GM12878 (cell line): ENCODE data around the gene DOCK9. TPM values are rescaled to one million over a fixed set of nuclear protein-coding genes. Genes with fewer than 3 reads are reported as not detected.

Experiments
- ATAC-seq: fragments of 200-7000 bp; cut with Tn5 transposase; 3 replicates; pipeline ENCODE4 v1.9.1; 2020; ENCODE audit warnings: mild to moderate bottlenecking, moderate library complexity
- BruUV-seq: library from RNA; stranded (reverse); fragments of 400-500 nt; replicated peaks from 2 replicates; lab custom pipeline; 2021; lab: Mats Ljungman, UMichigan
- CTCF ChIA-PET: fragments of 300-600 bp; sonication (Branson Sonifier 250); formaldehyde crosslinking; extraction: SDS; loops from one replicate; lab custom pipeline; 2021; ENCODE audit warnings: inconsistent platforms; lab: Yijun Ruan, JAX
- POLR2A ChIA-PET: fragments of 350-600 bp; formaldehyde crosslinking; extraction: SDS; loops from one replicate; lab custom pipeline; 2021; ENCODE audit warnings: inconsistent platforms; lab: Charles Lee
- RAD21 ChIA-PET: fragments of 300-600 bp; sonication (Branson Sonifier 250); formaldehyde crosslinking; loops from one replicate; lab custom pipeline; 2023; ENCODE audit warnings: antibody characterized with exemption; ENCODE audit not compliant: unreplicated experiment; lab: Charles Lee
- SMC1A ChIA-PET: fragments of 300-600 bp; sonication (Branson Sonifier 250); formaldehyde crosslinking; loops from one replicate; lab custom pipeline; 2023; ENCODE audit not compliant: unreplicated experiment, uncharacterized antibody; lab: Charles Lee
- DNase-seq: peaks from one replicate; pipeline ENCODE4 v3.0.0-alpha.2; 2011; ENCODE audit warnings: low read depth, low spot score
- FAIRE-seq: peaks from 3 replicates; lab custom pipeline; 2011; peaks lifted over from hg19 to GRCh38; lab: Jason Lieb, UNC
- H2AFZ ChIP-seq: 2 replicates; pipeline ENCODE4 v1.6.0; 2011; ENCODE audit warnings: low read depth, low read length, control low read depth; ENCODE audit not compliant: control insufficient read depth
- H3K27ac ChIP-seq: 2 replicates; pipeline ENCODE4 v1.5.1; 2011; ENCODE audit warnings: control low read depth; ENCODE audit not compliant: control insufficient read depth, insufficient read depth
- H3K27me3 ChIP-seq, 2 experiments: replicated peaks in 1 of 2; 2 replicates each; pipeline versions ENCODE4 v1.6.0 to v1.6.1; 2011; ENCODE audit warnings: low read length in 1 of 2; ENCODE audit not compliant: control insufficient read depth in 2 of 2, insufficient read depth in 2 of 2
- H3K36me3 ChIP-seq, 2 experiments: 2 replicates each; pipeline ENCODE4 v1.5.1; 2011; ENCODE audit warnings: low read length in 1 of 2; ENCODE audit not compliant: control insufficient read depth in 2 of 2, insufficient read depth in 2 of 2
- H3K4me1 ChIP-seq: 2 replicates; pipeline ENCODE4 v1.6.1; 2011; ENCODE audit warnings: mild to moderate bottlenecking, low read length, moderate library complexity, mixed read lengths; ENCODE audit not compliant: control insufficient read depth, insufficient read depth
- H3K4me2 ChIP-seq: 2 replicates; pipeline ENCODE4 v1.6.0; 2011; ENCODE audit warnings: control low read depth; ENCODE audit not compliant: control insufficient read depth, insufficient read depth
- H3K4me3 ChIP-seq: fragments of 200-600 bp; sonication (generic); 2 replicates; pipeline ENCODE4 v1.5.1; 2016
- H3K79me2 ChIP-seq: 2 replicates; pipeline ENCODE4 v1.6.0; 2011; ENCODE audit warnings: low read length; ENCODE audit not compliant: control insufficient read depth, insufficient read depth
- H3K9ac ChIP-seq: 2 replicates; pipeline ENCODE4 v1.8.0; 2011; ENCODE audit warnings: low read length, control low read depth, mixed read lengths; ENCODE audit not compliant: control insufficient read depth, insufficient read depth
- H3K9me3 ChIP-seq: replicated peaks from 3 replicates; pipeline ENCODE4 v1.5.1; 2011; ENCODE audit warnings: mild to moderate bottlenecking, low read length; ENCODE audit not compliant: control insufficient read depth, insufficient read depth
- H4K20me1 ChIP-seq: 2 replicates; pipeline ENCODE4 v1.6.0; 2011; ENCODE audit not compliant: control insufficient read depth, insufficient read depth
- ATF7 ChIP-seq: fragments of 450-650 bp; IDR thresholded peaks from 2 replicates; pipeline ENCODE4 v1.6.1; 2016; ENCODE audit warnings: low read depth, mild to moderate bottlenecking
- DPF2 ChIP-seq: fragments of 450-650 bp; IDR thresholded peaks from 2 replicates; pipeline ENCODE4 v1.6.1; 2017; ENCODE audit warnings: mild to moderate bottlenecking
- FOXK2 ChIP-seq: fragments of 450-650 bp; IDR thresholded peaks from 2 replicates; pipeline ENCODE4 v1.6.1; 2017; ENCODE audit warnings: mild to moderate bottlenecking, moderate library complexity
- IKZF1 ChIP-seq: fragments of 450-650 bp; conservative IDR thresholded peaks from 2 replicates; pipeline ENCODE4 v1.6.1; 2017; ENCODE audit warnings: antibody characterized with exemption, mild to moderate bottlenecking
- NR2F1 ChIP-seq: fragments of 450-650 bp; conservative IDR thresholded peaks from 2 replicates; pipeline ENCODE4 v1.6.1; 2017; ENCODE audit warnings: mild to moderate bottlenecking
- RAD51 ChIP-seq: fragments of 450-650 bp; IDR thresholded peaks from 2 replicates; pipeline ENCODE4 v1.6.1; 2016; ENCODE audit warnings: moderate library complexity, mild to moderate bottlenecking, inconsistent platforms
- SREBF1 ChIP-seq: IDR thresholded peaks from 2 replicates; pipeline ENCODE4 v1.6.1; 2012; ENCODE audit warnings: mild to moderate bottlenecking, low read length
- WGBS: methylation state at CpG from one replicate; pipeline ENCODE4 v1.1.6; 2016; ENCODE audit warnings: low lambda C conversion rate; ENCODE audit not compliant: insufficient replicate concordance, insufficient coverage; ENCODE audit errors: missing lambda C conversion rate; 5-methylcytosine and 5-hydroxymethylcytosine counted together
- in situ Hi-C: fragments of 300-500 bp; cut with MboI; formaldehyde crosslinking; loops from 9 replicates; pipeline ENCODE4 v1.14.3; 2018; ENCODE audit warnings: mixed read lengths
- intact Hi-C: fragments of 100-400 bp; cut with micrococcal nuclease; formaldehyde crosslinking; loops from one replicate; pipeline ENCODE4 v1.14.2; 2022; ENCODE audit not compliant: unreplicated experiment
- polyA plus RNA-seq, 11 experiments: library from polyadenylated mRNA; depleted of rRNA in 4 of 11; unstranded in 6 of 11; stranded (reverse) in 5 of 11; fragments of >200 nt; fragmentation: Nextera tagmentation in 4 of 11; fragmentation: Illumina TruSeq in 1 of 11; extraction: Ambion mirVana in 4 of 11; extraction: Trizol in 1 of 11; gene quantifications; 1 replicate in 1 of 11; 2 replicates in 10 of 11; pipeline versions ENCODE4 v1.2.1 to v1.2.3, GENCODE V29; 2011 to 2016; ENCODE audit warnings: inconsistent platforms in 2 of 11, missing spikeins in 2 of 11, low read depth in 1 of 11
- total RNA-seq, 4 experiments: library from RNA; depleted of rRNA in 3 of 4; stranded (reverse); fragments of >200 nt in 3 of 4; fragmentation: Illumina TruSeq in 1 of 4; extraction: Trizol in 1 of 4; gene quantifications; 2 replicates each; pipeline versions ENCODE4 v1.2.1 to v1.2.3, GENCODE V29; 2013 to 2021
- TF ChIP-seq, protein P1 (sequence below): fragments of 450-650 bp; conservative IDR thresholded peaks from 2 replicates; pipeline ENCODE4 v1.6.1; 2017; ENCODE audit warnings: mild to moderate bottlenecking, moderate library complexity
- TF ChIP-seq, protein P2 (sequence below): fragments of 450-650 bp; IDR thresholded peaks from 2 replicates; pipeline ENCODE4 v1.6.1; 2017; ENCODE audit warnings: low read depth, mild to moderate bottlenecking, moderate library complexity
- TF ChIP-seq, protein P3 (sequence below): fragments of 450-650 bp; IDR thresholded peaks from 2 replicates; pipeline ENCODE4 v1.6.1; 2017; ENCODE audit warnings: mild to moderate bottlenecking, moderate library complexity
- TF ChIP-seq, protein P4 (sequence below): fragments of 450-650 bp; IDR thresholded peaks from 2 replicates; pipeline ENCODE4 v1.6.1; 2017; ENCODE audit warnings: mild to moderate bottlenecking

The DOCK9 gene
- total and polyA plus RNA-seq, 10 of the 15 experiments (the other 5 are each of a cell fraction or from before 2014, with no cell fraction given), result 0.09 to 2.9 (median 0.74) TPM

DNA sequence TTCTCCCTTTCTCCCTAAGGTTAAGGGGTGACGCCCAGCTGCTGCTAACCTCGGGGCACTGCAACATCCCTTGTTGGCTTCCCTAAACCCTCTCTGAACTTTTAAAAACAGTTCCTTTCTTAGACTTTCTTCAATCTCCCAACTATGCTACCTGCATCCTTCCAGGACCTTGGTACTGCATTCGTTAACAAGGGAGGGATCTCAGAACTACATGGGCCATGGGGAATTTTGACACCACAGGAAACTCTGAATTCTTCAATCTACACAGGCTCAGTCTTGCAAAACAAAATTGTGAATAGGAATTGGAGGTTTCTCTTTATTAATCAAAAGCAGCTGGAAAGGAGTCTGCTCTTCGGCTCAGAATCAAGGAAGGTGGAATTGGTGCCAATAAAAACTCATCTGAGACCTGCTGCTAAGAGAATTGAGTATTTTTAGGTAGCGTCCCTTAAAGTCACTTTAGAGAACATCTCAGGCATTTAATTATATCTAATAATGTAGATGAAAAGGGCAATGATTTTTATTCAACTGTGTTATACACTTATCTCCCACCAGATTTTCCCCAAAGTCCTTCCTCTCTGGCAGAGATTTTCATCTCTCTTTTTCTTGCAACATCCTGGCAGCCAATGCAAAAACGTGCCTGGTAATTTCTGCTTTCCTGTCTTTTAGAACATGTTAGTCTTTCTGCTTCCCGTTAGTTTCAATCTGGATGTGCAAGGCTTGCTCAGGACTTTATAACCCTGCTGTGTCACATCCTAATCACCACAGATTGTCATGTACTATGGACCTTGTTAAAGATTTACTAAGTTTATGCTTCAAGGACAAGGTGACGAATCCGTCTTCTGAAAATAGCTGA lies 156.3 kb downstream of the DOCK9 start:
- Histone ChIP-seq H3K9me3 (no peaks in the 10 kb centered on the region), H4K20me1 (no peaks in the 10 kb centered on the region), H3K27me3 (no peaks in the 10 kb centered on the region), H3K4me3 (no peak overlapping the region), H3K4me2 (no peak overlapping the region), H3K27ac (no peak overlapping the region), H3K79me2 (no peaks in the 10 kb centered on the region), H3K36me3 (no peaks in the 10 kb centered on the region), H3K4me1 (no peaks in the 10 kb centered on the region), H3K9ac (no peak overlapping the region), H2AFZ (no peak overlapping the region)
- ChIA-PET CTCF (interaction anchor here (1.6 kb wide), 1 partner anchor 18 kb away, joined by 5 to 6 read pairs; no protein-coding TSS in a partner anchor), SMC1A (interaction anchor here (0.8 to 2.2 kb wide), 8 partner anchors 10 to 27 kb away, joined by 3 to 8 read pairs (median 4); no protein-coding TSS in a partner anchor), RAD21 (interaction anchor here (0.8 to 1.4 kb wide), 3 partner anchors 9 to 23 kb away, joined by 3 read pairs; no protein-coding TSS in a partner anchor), POLR2A (interaction anchor here (1.2 kb wide), 1 partner anchor 11 kb away, joined by 3 read pairs; no protein-coding TSS in a partner anchor)
- FAIRE-seq (no peak), ATAC-seq (peak; percentile 71), DNase-seq (no peak)
- in situ Hi-C loops, result no loop called here
- no TSS peak for BruUV-seq
- WGBS, result 44% methylated on average over 9 of the region's 9 CpGs
- TF ChIP-seq, protein P1, sequence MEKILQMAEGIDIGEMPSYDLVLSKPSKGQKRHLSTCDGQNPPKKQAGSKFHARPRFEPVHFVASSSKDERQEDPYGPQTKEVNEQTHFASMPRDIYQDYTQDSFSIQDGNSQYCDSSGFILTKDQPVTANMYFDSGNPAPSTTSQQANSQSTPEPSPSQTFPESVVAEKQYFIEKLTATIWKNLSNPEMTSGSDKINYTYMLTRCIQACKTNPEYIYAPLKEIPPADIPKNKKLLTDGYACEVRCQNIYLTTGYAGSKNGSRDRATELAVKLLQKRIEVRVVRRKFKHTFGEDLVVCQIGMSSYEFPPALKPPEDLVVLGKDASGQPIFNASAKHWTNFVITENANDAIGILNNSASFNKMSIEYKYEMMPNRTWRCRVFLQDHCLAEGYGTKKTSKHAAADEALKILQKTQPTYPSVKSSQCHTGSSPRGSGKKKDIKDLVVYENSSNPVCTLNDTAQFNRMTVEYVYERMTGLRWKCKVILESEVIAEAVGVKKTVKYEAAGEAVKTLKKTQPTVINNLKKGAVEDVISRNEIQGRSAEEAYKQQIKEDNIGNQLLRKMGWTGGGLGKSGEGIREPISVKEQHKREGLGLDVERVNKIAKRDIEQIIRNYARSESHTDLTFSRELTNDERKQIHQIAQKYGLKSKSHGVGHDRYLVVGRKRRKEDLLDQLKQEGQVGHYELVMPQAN, result no peak
- TF ChIP-seq, protein P2, sequence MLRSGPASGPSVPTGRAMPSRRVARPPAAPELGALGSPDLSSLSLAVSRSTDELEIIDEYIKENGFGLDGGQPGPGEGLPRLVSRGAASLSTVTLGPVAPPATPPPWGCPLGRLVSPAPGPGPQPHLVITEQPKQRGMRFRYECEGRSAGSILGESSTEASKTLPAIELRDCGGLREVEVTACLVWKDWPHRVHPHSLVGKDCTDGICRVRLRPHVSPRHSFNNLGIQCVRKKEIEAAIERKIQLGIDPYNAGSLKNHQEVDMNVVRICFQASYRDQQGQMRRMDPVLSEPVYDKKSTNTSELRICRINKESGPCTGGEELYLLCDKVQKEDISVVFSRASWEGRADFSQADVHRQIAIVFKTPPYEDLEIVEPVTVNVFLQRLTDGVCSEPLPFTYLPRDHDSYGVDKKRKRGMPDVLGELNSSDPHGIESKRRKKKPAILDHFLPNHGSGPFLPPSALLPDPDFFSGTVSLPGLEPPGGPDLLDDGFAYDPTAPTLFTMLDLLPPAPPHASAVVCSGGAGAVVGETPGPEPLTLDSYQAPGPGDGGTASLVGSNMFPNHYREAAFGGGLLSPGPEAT, result peak; percentile 44
- no peak for TF ChIP-seq DPF2
- peak; percentile 80 for TF ChIP-seq RAD51
- TF ChIP-seq, protein P3, sequence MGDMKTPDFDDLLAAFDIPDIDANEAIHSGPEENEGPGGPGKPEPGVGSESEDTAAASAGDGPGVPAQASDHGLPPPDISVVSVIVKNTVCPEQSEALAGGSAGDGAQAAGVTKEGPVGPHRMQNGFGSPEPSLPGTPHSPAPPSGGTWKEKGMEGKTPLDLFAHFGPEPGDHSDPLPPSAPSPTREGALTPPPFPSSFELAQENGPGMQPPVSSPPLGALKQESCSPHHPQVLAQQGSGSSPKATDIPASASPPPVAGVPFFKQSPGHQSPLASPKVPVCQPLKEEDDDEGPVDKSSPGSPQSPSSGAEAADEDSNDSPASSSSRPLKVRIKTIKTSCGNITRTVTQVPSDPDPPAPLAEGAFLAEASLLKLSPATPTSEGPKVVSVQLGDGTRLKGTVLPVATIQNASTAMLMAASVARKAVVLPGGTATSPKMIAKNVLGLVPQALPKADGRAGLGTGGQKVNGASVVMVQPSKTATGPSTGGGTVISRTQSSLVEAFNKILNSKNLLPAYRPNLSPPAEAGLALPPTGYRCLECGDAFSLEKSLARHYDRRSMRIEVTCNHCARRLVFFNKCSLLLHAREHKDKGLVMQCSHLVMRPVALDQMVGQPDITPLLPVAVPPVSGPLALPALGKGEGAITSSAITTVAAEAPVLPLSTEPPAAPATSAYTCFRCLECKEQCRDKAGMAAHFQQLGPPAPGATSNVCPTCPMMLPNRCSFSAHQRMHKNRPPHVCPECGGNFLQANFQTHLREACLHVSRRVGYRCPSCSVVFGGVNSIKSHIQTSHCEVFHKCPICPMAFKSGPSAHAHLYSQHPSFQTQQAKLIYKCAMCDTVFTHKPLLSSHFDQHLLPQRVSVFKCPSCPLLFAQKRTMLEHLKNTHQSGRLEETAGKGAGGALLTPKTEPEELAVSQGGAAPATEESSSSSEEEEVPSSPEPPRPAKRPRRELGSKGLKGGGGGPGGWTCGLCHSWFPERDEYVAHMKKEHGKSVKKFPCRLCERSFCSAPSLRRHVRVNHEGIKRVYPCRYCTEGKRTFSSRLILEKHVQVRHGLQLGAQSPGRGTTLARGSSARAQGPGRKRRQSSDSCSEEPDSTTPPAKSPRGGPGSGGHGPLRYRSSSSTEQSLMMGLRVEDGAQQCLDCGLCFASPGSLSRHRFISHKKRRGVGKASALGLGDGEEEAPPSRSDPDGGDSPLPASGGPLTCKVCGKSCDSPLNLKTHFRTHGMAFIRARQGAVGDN, result peak; percentile 67
- TF ChIP-seq SREBF1, result no peak
- peak; percentile 54 for TF ChIP-seq ATF7
- peak; percentile 45 for TF ChIP-seq IKZF1
- TF ChIP-seq FOXK2, result peak; percentile 44; the same call in 1 of the 2 replicates
- TF ChIP-seq NR2F1, result peak; percentile 60; the same call in 1 of the 2 replicates
- TF ChIP-seq, protein P4, sequence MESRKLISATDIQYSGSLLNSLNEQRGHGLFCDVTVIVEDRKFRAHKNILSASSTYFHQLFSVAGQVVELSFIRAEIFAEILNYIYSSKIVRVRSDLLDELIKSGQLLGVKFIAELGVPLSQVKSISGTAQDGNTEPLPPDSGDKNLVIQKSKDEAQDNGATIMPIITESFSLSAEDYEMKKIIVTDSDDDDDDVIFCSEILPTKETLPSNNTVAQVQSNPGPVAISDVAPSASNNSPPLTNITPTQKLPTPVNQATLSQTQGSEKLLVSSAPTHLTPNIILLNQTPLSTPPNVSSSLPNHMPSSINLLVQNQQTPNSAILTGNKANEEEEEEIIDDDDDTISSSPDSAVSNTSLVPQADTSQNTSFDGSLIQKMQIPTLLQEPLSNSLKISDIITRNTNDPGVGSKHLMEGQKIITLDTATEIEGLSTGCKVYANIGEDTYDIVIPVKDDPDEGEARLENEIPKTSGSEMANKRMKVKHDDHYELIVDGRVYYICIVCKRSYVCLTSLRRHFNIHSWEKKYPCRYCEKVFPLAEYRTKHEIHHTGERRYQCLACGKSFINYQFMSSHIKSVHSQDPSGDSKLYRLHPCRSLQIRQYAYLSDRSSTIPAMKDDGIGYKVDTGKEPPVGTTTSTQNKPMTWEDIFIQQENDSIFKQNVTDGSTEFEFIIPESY, result no peak
- intact Hi-C loops, result no loop called here
